Muscle layer of colon (tissue), 2 donors: ENCODE results near the gene EPAS1.

Source experiments
- H3K27ac ChIP-seq: one replicate; pipeline ENCODE4 v1.7.0; 2013; ENCODE audit warnings: low read depth, mild to moderate bottlenecking, low read length, moderate library complexity
- H3K27me3 ChIP-seq, 2 donors: one replicate each; pipeline ENCODE4 v1.7.0; 2013; ENCODE audit warnings: low read length in 2 of 2, mild to moderate bottlenecking in 2 of 2; ENCODE audit not compliant: insufficient read depth in 2 of 2, control insufficient read depth in 1 of 2
- H3K36me3 ChIP-seq: one replicate; pipeline ENCODE4 v1.7.0; 2013; ENCODE audit warnings: mild to moderate bottlenecking, low read length; ENCODE audit not compliant: insufficient read depth
- H3K4me1 ChIP-seq: one replicate; pipeline ENCODE4 v1.7.0; 2013; ENCODE audit warnings: mild to moderate bottlenecking, low read length; ENCODE audit not compliant: insufficient read depth
- H3K4me3 ChIP-seq, 2 donors: one replicate each; pipeline ENCODE4 v1.7.0; 2013; ENCODE audit warnings: low read length in 2 of 2, low read depth in 1 of 2, mild to moderate bottlenecking in 1 of 2, moderate library complexity in 1 of 2
- H3K9ac ChIP-seq: one replicate; pipeline ENCODE4 v1.7.0; 2013; ENCODE audit warnings: low read length
- H3K9me3 ChIP-seq: one replicate; pipeline ENCODE4 v1.7.0; 2013; ENCODE audit warnings: mild to moderate bottlenecking, low read length
- donor health status: abdominal sarcoma.
- donor health status: Adenocarcinoma of cecum.

The EPAS1 gene

DNA sequence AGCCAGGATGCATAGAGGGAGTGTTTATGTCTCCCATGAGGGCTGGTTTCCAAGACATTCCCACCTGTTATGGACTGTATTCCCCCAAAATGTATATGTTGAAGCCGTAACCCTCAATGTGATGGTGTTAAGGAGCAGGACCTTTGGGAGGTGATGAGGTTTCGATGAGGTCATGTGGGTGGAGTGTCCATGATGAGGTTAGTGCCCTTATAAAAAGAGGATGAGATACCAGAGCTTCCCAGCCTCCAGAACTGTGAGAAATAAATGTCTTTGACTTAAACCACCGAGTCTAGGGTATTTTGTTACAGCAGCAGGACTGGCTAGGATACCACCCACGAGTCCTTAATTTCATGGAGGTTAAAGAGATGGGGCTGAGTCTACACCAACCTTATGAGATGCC is 22.6 kb upstream of the EPAS1 start:
- H3K36me3 ChIP-seq, result no peaks in the 10 kb centered on the region
- no peaks in the 10 kb centered on the region for H3K27me3 ChIP-seq
- H3K4me3 ChIP-seq, result no peak overlapping the region
- H3K27ac ChIP-seq, result no peak overlapping the region
- no peaks in the 10 kb centered on the region for H3K4me1 ChIP-seq
- no peaks in the 10 kb centered on the region for H3K9me3 ChIP-seq
- no peak overlapping the region for H3K9ac ChIP-seq

DNA sequence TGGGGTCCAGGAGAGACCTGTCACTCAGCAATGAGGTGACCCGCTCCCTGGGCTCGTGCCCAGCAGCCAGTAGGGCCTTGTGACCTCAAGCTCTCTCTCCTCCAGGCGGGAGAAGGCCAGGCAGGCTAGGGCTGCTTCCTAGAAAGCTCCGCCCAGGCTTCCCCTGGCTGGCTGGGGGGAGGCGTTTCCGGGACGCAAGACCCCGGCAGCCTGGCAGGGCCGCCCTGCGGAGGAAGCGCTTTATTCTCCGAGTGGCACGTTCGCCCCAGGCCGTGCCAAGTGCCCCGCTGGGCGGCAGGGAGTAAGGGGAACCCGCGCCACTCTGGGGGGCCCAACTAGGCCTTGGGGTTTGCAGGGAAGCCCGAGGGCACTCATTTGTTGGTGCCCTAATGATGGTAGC is 21.2 kb upstream of the EPAS1 start:
- Histone ChIP-seq H3K4me1 (no peaks in the 10 kb centered on the region), H3K36me3 (no peaks in the 10 kb centered on the region), H3K4me3 (no peak overlapping the region), H3K27me3 (no peaks in the 10 kb centered on the region), H3K9me3 (no peaks in the 10 kb centered on the region), H3K9ac (no peak overlapping the region), H3K27ac (no peak overlapping the region)

DNA sequence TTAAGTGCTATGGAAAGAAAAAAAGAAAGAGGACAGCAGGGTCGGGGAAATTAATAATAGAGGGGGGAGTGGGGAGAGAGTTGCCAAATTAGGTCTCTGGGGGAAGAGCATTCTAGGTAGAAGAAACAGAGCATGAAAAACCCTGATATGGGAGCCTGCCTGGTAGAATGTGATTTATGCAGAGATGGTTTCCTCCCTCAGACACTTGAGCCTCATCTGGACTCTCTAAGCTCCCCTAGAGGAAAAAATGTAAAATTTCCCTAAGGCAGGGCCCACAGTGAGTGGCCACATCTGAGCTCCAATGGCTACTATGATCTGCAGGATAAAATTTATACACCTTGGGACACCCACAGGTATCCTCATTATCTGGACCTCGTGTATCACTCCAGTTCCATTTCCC is 20.6 kb upstream of the EPAS1 start:
- no peak overlapping the region for H3K9ac ChIP-seq
- no peaks in the 10 kb centered on the region for H3K36me3 ChIP-seq
- no peaks in the 10 kb centered on the region for H3K27me3 ChIP-seq
- H3K4me1 ChIP-seq, result no peaks in the 10 kb centered on the region
- no peak overlapping the region for H3K27ac ChIP-seq
- no peaks in the 10 kb centered on the region for H3K9me3 ChIP-seq
- H3K4me3 ChIP-seq, result no peak overlapping the region

DNA sequence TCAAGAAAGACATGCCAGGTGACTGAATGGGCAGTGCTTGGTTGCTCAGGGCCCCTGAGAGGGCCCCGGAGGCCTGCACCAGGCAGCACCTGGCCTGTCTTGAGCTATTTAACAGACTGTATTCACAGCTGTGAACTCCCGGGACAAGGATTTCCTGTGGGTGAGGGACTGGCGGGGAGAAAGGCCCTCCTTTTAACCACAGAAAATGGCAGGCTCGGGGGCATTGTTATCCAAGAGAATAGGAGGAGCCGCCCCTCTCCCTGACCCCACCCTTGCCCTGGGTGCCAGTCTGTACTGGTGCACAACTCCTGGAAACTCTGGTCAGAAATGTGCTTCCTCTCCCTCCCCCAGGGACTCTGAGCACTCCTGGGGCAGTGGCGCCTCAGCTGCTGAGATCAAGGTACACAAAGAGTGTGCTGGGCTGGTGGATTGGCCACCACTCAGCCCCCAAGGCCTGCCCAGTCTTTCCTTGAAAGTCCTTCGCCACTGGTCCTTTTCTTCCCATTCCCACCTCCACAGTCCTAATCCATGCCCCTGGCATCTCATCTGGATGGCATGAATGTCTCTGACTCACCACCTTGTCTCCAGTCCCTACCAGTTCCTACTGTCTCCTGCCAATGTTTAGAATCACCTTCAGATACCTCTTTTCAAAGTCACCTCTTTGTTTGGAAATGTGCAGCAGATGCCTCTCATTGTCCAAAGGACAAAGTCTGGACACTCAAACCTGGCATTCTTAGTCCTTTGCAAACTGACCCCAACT is 19.6 kb upstream of the EPAS1 start:
- H3K27ac ChIP-seq, result no peak overlapping the region

DNA sequence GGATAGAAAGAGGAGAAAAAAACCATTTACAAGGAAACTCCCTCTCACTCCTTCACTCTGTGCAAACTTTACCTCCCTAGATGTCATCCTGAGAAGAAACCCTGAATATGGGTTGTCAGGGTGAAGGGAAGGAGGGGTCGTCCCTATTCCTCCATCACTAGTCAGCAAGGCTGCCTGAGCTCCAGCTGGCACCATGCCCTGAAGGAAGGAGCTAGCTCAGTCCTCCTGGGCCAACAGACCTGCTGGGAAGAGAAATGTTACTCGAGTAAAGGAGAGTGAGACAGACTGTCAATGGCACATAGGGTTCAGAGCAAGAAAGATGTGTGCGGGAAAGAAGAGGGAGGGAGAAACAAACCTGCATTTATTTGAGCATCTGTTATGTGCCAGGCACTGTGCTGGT is 18.3 kb upstream of the EPAS1 start:
- Histone ChIP-seq H3K27ac (no peak overlapping the region), H3K36me3 (no peaks in the 10 kb centered on the region), H3K4me1 (no peaks in the 10 kb centered on the region), H3K4me3 (no peak overlapping the region), H3K9me3 (no peaks in the 10 kb centered on the region), H3K9ac (no peak overlapping the region), H3K27me3 (no peaks in the 10 kb centered on the region)

More for the DNA sequence above, 19.6 kb upstream of the EPAS1 start:
- Histone ChIP-seq H3K27me3 (no peaks in the 10 kb centered on the region), H3K4me3 (no peak overlapping the region), H3K9ac (no peak overlapping the region), H3K4me1 (no peaks in the 10 kb centered on the region), H3K36me3 (no peaks in the 10 kb centered on the region), H3K9me3 (no peaks in the 10 kb centered on the region)

DNA sequence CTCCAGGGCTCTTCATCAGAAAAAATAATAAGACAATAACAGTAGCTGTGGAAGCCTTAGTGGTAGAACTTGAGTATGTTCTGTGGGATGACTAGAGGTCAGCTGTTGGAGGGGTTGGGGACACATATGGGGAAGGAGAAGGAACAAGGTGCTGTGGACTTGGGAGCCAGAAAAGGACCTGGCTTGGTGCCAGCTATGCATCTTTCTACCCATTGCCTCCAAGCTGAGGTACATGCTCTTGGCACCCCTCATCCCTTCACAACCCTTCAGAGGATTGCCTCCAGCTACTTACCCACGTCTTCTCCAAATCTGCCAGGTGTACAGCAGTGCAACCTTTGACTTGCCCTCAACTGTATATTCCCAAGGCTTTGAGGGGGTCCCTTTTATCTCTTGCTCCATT is 15.3 kb upstream of the EPAS1 start:
- H3K9me3 ChIP-seq, result no peaks in the 10 kb centered on the region
- no peaks in the 10 kb centered on the region for H3K27me3 ChIP-seq
- H3K27ac ChIP-seq, result no peak overlapping the region
- H3K4me3 ChIP-seq, result no peak overlapping the region
- H3K9ac ChIP-seq, result no peak overlapping the region
- no peaks in the 10 kb centered on the region for H3K4me1 ChIP-seq
- no peaks in the 10 kb centered on the region for H3K36me3 ChIP-seq

DNA sequence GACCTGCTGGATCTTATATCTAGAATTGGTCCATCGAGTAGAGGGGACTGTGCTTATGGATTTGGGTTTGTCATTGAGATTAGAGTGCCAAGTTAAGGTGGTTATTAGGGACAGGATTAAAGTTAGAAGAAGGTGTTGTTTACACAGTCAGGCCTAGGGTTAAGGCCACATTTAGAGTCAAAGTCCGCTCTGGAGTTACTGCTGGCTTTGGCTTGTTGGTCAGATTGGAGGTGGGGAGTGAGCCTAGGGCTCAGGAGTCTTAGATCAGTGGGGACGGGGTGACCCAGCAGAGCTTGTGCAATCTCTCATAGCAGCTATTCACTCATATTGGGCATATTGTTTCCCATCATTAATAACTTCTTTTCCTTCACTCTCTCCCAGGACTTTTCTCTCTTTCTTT is 13.5 kb upstream of the EPAS1 start:
- H3K27ac ChIP-seq, result no peak overlapping the region
- H3K27me3 ChIP-seq, result no peaks in the 10 kb centered on the region
- no peak overlapping the region for H3K9ac ChIP-seq
- no peaks in the 10 kb centered on the region for H3K9me3 ChIP-seq
- no peak overlapping the region for H3K4me3 ChIP-seq
- H3K4me1 ChIP-seq, result no peaks in the 10 kb centered on the region
- H3K36me3 ChIP-seq, result no peaks in the 10 kb centered on the region

DNA sequence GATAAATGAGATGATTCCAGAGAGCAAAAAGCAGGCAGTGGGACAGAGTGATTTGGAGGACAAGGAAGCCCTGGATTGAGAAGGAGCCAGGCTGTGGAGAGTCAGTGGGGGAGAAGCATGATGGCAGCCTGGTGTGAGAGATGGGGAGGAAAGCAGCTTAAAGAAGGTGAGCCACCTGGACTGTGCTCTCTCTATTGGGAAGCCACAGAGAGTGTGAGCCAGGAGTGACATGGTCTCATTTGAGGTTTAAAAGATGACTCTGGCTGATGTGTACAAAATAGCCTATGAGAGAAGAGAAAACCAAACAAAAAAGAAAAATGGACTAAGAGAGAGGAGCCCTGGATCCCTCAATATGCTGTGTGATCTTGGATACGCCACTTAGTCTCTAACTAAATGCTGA is 12.9 kb upstream of the EPAS1 start:
- H3K4me1 ChIP-seq, result no peaks in the 10 kb centered on the region
- H3K36me3 ChIP-seq, result no peaks in the 10 kb centered on the region
- H3K9ac ChIP-seq, result no peak overlapping the region
- H3K4me3 ChIP-seq, result no peak overlapping the region
- no peaks in the 10 kb centered on the region for H3K9me3 ChIP-seq
- H3K27me3 ChIP-seq, result no peaks in the 10 kb centered on the region
- no peak overlapping the region for H3K27ac ChIP-seq

DNA sequence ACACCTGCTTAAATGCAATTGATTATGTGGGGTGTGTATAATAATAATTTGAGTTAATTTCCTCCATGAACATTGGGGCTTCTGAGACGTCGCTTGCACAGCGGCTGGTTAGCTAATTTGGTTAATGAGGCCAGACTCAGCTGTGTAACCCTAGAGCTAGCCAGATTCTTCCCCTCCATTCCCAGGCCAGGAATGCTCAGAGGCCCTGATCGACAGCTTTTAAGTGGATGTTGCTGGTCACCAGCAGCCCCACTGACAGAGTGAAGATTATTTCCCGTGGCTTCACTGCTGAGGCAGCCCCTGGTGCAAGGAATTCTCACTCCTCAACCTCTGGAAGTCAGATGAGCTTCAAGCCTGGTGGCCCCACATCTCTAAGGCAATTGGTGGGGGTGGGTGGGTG is 12.4 kb upstream of the EPAS1 start:
- H3K27ac ChIP-seq, result no peak overlapping the region
- H3K4me1 ChIP-seq, result no peaks in the 10 kb centered on the region
- no peak overlapping the region for H3K9ac ChIP-seq
- no peak overlapping the region for H3K4me3 ChIP-seq
- H3K9me3 ChIP-seq, result no peaks in the 10 kb centered on the region
- H3K27me3 ChIP-seq, result no peaks in the 10 kb centered on the region
- H3K36me3 ChIP-seq, result no peaks in the 10 kb centered on the region

DNA sequence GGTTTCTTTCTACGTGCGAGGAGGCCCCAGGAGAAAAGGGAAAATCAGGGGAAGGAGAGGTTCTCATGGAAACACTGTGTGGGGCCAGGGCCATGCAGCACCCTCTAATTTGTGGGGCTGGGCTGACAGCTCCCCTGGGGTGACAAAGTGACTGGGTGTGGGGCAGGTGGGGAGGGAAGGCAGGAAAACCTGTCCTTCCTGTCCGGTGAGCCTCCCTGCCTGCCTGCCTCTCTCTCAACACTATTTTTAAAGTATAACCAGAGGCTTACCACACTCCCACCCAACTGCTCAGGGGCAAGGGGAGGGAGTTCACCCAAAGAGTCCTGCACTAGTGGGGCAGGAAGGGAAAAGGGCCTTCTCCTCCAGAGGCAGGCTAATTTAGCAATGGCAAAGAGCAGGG is 10.5 kb upstream of the EPAS1 start:
- H3K9me3 ChIP-seq, result no peaks in the 10 kb centered on the region
- H3K4me3 ChIP-seq, result no peak overlapping the region
- H3K27me3 ChIP-seq, result no peaks in the 10 kb centered on the region

DNA sequence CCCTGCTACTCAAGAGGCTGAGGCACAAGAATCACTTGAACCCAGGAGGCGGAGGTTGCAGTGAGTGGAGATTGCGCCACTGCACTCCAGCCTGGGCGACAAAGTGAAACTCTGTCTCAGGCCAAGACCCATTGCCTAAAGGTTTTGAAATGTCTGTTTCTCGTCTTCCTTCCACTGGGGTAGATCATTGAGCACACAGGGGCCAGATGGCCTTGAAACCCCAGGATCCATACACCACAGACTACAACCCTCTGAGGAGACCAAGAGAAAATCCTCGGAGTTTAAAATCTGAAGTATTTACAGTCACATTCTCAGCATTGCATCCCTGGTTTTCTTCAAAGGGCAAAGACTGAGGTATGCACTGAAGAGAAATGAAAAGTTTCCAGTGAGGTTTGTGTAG is 7.1 kb upstream of the EPAS1 start:
- Histone ChIP-seq H3K36me3 (no peaks in the 10 kb centered on the region), H3K9ac (no peak overlapping the region), H3K27ac (no peak overlapping the region), H3K4me3 (no peak overlapping the region), H3K4me1 (no peaks in the 10 kb centered on the region), H3K27me3 (no peaks in the 10 kb centered on the region), H3K9me3 (no peaks in the 10 kb centered on the region)

More for the DNA sequence above, 10.5 kb upstream of the EPAS1 start:
- Histone ChIP-seq H3K36me3 (no peaks in the 10 kb centered on the region), H3K4me1 (no peaks in the 10 kb centered on the region), H3K9ac (no peak overlapping the region), H3K27ac (no peak overlapping the region)

DNA sequence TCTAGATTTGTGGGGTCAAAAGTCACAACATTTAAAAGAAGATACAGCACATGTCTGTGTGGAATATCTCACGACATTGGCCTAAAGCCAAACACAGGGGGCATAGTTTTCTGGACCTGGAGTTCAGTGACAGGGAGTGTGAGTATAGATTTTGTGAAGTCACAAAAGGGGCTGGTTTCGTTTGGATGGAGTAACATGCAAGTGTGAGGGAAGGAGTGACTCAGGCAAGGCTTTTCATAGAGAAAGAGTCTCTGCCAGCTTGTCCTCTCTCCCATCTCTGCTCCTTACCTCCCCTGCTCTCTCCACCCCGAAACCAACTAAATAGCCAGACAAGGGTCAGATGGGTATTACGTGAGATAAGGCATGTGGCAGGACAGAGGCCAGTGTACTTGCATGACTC is 3.7 kb upstream of the EPAS1 start:
- H3K4me1 ChIP-seq, result no peaks in the 10 kb centered on the region
- H3K9ac ChIP-seq, result no peak overlapping the region
- H3K27me3 ChIP-seq, result peaks cover 0 to 2% of the 10 kb centered on the region in 2 donors
- no peaks in the 10 kb centered on the region for H3K9me3 ChIP-seq
- no peak overlapping the region for H3K4me3 ChIP-seq
- no peaks in the 10 kb centered on the region for H3K36me3 ChIP-seq
- H3K27ac ChIP-seq, result no peak overlapping the region
